HepG2 (cell line): ENCODE data around the gene TRAPPC4. TPM values are rescaled to one million over a fixed set of nuclear protein-coding genes. Genes with fewer than 3 reads are reported as not detected.

Experiments
- ATF5 ChIP-seq: sonication (generic); formaldehyde crosslinking; IDR thresholded peaks from 2 replicates; pipeline ENCODE4 v1.4.0; 2020; ENCODE audit warnings: mild to moderate bottlenecking, low read depth, missing genetic modification reagents
- CAMTA2 ChIP-seq: sonication (generic); formaldehyde crosslinking; IDR thresholded peaks from 2 replicates; pipeline ENCODE4 v1.4.0; 2020; ENCODE audit warnings: mild to moderate bottlenecking, missing genetic modification reagents, borderline replicate concordance
- CENPT ChIP-seq: sonication (generic); formaldehyde crosslinking; IDR thresholded peaks from 2 replicates; pipeline ENCODE4 v1.8.0; 2022; ENCODE audit warnings: low read depth, mild to moderate bottlenecking, moderate library complexity, missing genetic modification reagents
- CERS6 ChIP-seq: sonication (generic); formaldehyde crosslinking; IDR thresholded peaks from 2 replicates; pipeline ENCODE4 v1.5.0; 2020; ENCODE audit warnings: missing genetic modification reagents
- CREBL2 ChIP-seq: sonication (generic); formaldehyde crosslinking; IDR thresholded peaks from 2 replicates; pipeline ENCODE4 v1.8.1; 2023; ENCODE audit warnings: missing genetic modification reagents, mild to moderate bottlenecking, borderline replicate concordance
- DNMT1 ChIP-seq: sonication (generic); formaldehyde crosslinking; IDR thresholded peaks from 2 replicates; pipeline ENCODE4 v1.5.1; 2020; ENCODE audit warnings: mild to moderate bottlenecking, missing genetic modification reagents
- GMEB2 ChIP-seq: IDR thresholded peaks from 2 replicates; pipeline ENCODE4 v1.6.1; 2016; ENCODE audit warnings: missing biosample characterization, missing genetic modification reagents, low read depth
- HINFP ChIP-seq: sonication (generic); formaldehyde crosslinking; IDR thresholded peaks from 2 replicates; pipeline ENCODE4 v1.4.0; 2020; ENCODE audit warnings: low read depth, mild to moderate bottlenecking, missing genetic modification reagents
- PLRG1 ChIP-seq: fragments of 450-650 bp; conservative IDR thresholded peaks from 2 replicates; pipeline ENCODE4 v1.6.1; 2016
- TMF1 ChIP-seq: sonication (generic); formaldehyde crosslinking; IDR thresholded peaks from 2 replicates; pipeline ENCODE4 v1.8.1; 2022; ENCODE audit warnings: low read depth, missing genetic modification reagents
- TRAFD1 ChIP-seq: sonication (generic); formaldehyde crosslinking; IDR thresholded peaks from 2 replicates; pipeline ENCODE4 v1.5.1; 2020; ENCODE audit warnings: missing genetic modification reagents, mild to moderate bottlenecking, borderline replicate concordance
- ZBTB1 ChIP-seq: sonication (generic); formaldehyde crosslinking; IDR thresholded peaks from 2 replicates; pipeline ENCODE4 v1.4.0; 2020; ENCODE audit warnings: missing genetic modification reagents, borderline replicate concordance
- ZBTB7B ChIP-seq: sonication (generic); formaldehyde crosslinking; IDR thresholded peaks from 2 replicates; pipeline ENCODE4 v1.4.0; 2020; ENCODE audit warnings: missing genetic modification reagents
- ZFP62 ChIP-seq: sonication (generic); formaldehyde crosslinking; IDR thresholded peaks from 2 replicates; pipeline ENCODE4 v1.4.0; 2020; ENCODE audit warnings: missing genetic modification reagents
- ZNF138 ChIP-seq: sonication (generic); formaldehyde crosslinking; IDR thresholded peaks from 2 replicates; pipeline ENCODE4 v1.5.0; 2020; ENCODE audit warnings: mild to moderate bottlenecking, low read depth, missing genetic modification reagents
- ZNF513 ChIP-seq: sonication (generic); formaldehyde crosslinking; conservative IDR thresholded peaks from 2 replicates; pipeline ENCODE4 v1.5.0; 2020; ENCODE audit warnings: missing genetic modification reagents
- ZNF597 ChIP-seq: sonication (generic); formaldehyde crosslinking; IDR thresholded peaks from 2 replicates; pipeline ENCODE4 v1.5.0; 2020; ENCODE audit warnings: missing genetic modification reagents
- ZNF720 ChIP-seq: sonication (generic); formaldehyde crosslinking; IDR thresholded peaks from 2 replicates; pipeline ENCODE4 v1.4.0; 2020; ENCODE audit warnings: missing genetic modification reagents
- polyA plus RNA-seq, 8 experiments: library from polyadenylated mRNA; depleted of rRNA in 3 of 8; stranded (reverse) in 7 of 8; unstranded in 1 of 8; fragments of >200 nt; fragmentation: Illumina TruSeq in 4 of 8; extraction: Trizol in 4 of 8; gene quantifications; 2 replicates each; pipeline versions ENCODE4 v1.2.1 to v1.2.3, GENCODE V29; 2011 to 2016; ENCODE audit warnings: low read depth in 4 of 8, missing spikeins in 1 of 8, mixed read lengths in 1 of 8; ENCODE audit not compliant: insufficient read depth in 1 of 8
- total RNA-seq, 5 experiments: library from RNA; depleted of rRNA; stranded (reverse); fragments of >200 nt; fragmentation: Illumina TruSeq; extraction: Trizol; gene quantifications; 2 replicates each; pipeline ENCODE4 v1.2.3, GENCODE V29; 2016; ENCODE audit warnings: low read depth in 1 of 5

The TRAPPC4 gene
- total and polyA plus RNA-seq, 2 of the 13 experiments (the other 11 are each of a cell fraction or from before 2014, with no cell fraction given), result 97.4 to 140 TPM

GRCh38 chr11:119057000-119057769, 38.6 kb downstream of the TRAPPC4 start, which contains the start of gene HYOU1 (continued):
- TF ChIP-seq TMF1 (peak; percentile 84; the same call in 1 of the 2 replicates), ZNF138 (CRISPR knock-in tag) (no peak), DNMT1 (CRISPR knock-in tag) (no peak), CERS6 (CRISPR knock-in tag) (no peak), HINFP (CRISPR knock-in tag) (no peak), ZBTB7B (peak; percentile 45; the same call in 1 of the 2 replicates), GMEB2 (CRISPR knock-in tag) (peak; percentile 58; the same call in 1 of the 2 replicates), CREBL2 (CRISPR knock-in tag) (no peak), ZNF720 (CRISPR knock-in tag) (no peak), ATF5 (no peak), CENPT (no peak), ZBTB1 (CRISPR knock-in tag) (no peak), CAMTA2 (CRISPR knock-in tag) (no peak), PLRG1 (no peak), ZNF597 (CRISPR knock-in tag) (no peak), TRAFD1 (CRISPR knock-in tag) (no peak), ZFP62 (CRISPR knock-in tag) (no peak), ZNF513 (CRISPR knock-in tag) (no peak)
